ENCODE results near the gene GOLGA6A. TPM values are rescaled to one million over a fixed set of nuclear protein-coding genes. Genes with fewer than 3 reads are reported as not detected.

The GOLGA6A gene, protein sequence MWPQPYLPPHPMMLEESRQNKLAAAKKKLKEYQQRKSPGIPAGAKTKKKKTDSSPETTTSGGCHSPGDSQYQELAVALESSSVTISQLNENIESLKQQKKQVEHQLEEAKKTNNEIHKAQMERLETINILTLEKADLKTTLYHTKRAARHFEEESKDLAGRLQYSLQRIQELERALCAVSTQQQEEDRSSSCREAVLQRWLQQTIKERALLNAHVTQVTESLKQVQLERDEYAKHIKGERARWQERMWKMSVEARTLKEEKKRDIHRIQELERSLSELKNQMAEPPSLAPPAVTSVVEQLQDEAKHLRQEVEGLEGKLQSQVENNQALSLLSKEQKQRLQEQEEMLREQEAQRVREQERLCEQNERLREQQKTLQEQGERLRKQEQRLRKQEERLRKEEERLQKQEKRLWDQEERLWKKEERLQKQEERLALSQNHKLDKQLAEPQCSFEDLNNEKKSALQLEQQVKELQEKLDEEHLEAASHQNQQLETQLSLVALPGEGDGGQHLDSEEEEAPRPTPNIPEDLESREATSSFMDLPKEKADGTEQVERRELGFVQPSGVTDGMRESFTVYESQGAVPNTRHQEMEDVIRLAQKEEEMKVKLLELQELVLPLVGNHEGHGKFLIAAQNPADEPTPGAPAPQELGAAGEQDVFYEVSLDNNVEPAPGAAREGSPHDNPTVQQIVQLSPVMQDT
- not detected in 2 replicates for total RNA-seq

DNA sequence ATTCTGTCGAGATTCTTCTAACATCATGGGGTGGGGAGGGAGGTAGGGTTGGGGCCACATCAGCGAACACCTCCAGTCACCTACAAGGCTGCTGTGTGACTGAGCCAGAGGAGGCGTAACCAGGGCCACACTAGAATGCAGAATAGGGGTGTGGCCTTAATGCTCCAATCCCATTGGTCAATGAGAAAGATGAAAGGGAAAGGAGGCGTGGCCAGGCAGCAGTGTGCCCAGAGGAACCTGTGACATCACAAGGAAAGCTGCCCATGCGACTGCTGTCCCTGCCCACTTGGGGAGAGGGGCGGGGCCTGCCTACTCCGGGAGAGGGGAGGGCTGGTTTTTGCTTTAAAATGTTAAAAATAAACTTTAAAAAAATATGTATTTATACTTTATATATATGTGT lies at the start of gene GOLGA6A:
TSS of gene GOLGA6A (minus strand) at position 101 of the 400 bp plus-strand sequence. CDS start at position 60, 41 bp downstream.

DNA sequence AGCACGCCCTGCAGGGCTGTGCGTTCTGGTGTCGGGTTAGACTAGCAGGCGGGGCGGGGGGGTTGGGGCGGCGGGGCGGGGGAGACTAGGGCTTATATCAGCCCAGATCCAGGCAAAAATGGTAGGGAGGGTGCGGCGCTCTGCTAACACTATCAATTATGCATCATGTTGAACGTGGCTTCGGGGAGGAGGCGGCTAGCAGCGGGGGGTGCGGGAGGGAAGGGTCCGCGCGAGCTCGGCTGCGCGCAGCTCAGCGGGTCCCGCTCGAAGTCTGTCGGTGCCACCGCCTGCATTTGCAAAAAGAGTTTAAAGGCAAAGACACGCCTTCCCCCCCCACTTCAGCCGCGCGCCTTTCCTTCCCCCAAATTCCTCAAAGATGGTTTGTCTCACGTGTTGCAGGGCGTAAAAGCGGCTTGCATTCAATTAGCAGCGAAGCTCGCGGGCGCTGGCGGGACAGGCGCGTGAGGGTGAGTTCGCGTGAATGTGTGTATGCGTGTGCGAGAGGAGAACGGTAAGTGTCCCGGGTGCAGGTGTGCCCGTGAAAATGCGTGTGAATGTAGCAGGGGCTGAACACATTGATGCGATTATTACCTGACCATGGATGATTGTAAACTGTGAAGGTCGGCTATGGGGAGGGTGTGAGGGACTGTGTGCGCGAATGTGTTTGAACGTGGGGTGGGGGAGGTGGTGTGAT lies 48.0 kb upstream of the GOLGA6A start, which contains the start of gene ISLR2:
TSS of gene ISLR2 (plus strand) at position 432 of the 694 bp plus-strand sequence. CDS start 2,169 bp downstream, outside the sequence.

Small RNA genes lying within 50 kb of the gene (small RNA-seq; reads per million reads assigned to genes)
- gene RN7SL429P, result not detected

Other genes starting within 250 kb of the GOLGA6A start
- not detected in 2 replicates for gene TBC1D21, start 209.0 kb downstream of the GOLGA6A start, total RNA-seq
- 3.0 and 3.6 TPM in 2 replicates for gene LOXL1, start 156.1 kb downstream of the GOLGA6A start, total RNA-seq
- 10.5 and 13.9 TPM in 2 replicates for gene STOML1, start 90.3 kb downstream of the GOLGA6A start, total RNA-seq
- gene PML, start 87.8 kb downstream of the GOLGA6A start, total RNA-seq, result 76.1 and 85.6 TPM in 2 replicates
- gene ISLR2, start 48.0 kb upstream of the GOLGA6A start, total RNA-seq, result not detected in 2 replicates
- gene ISLR, start 91.2 kb upstream of the GOLGA6A start, total RNA-seq, result under 0.01 and 0.76 TPM in 2 replicates
- 0.10 and 0.65 TPM in 2 replicates for gene STRA6, start 120.2 kb upstream of the GOLGA6A start, total RNA-seq
- not detected in 2 replicates for gene CCDC33, start 153.8 kb upstream of the GOLGA6A start, total RNA-seq